Subcutaneous abdominal adipose tissue (tissue), 5 donors: ENCODE data around the gene COL8A2.

Experiments used
- H3K27ac ChIP-seq: one replicate; pipeline ENCODE4 v1.7.0; 2013; ENCODE audit warnings: low read depth, mild to moderate bottlenecking, inconsistent platforms, low read length, moderate library complexity
- H3K27me3 ChIP-seq, 5 donors: one replicate each; pipeline ENCODE4 v1.7.0; 2013; ENCODE audit warnings: low read length in 5 of 5, inconsistent platforms in 1 of 5; ENCODE audit not compliant: control insufficient read depth in 5 of 5, insufficient read depth in 4 of 5
- H3K36me3 ChIP-seq, 5 donors: one replicate each; pipeline ENCODE4 v1.7.0; 2013; ENCODE audit warnings: low read length in 5 of 5; ENCODE audit not compliant: control insufficient read depth in 5 of 5, insufficient read depth in 5 of 5
- H3K4me1 ChIP-seq, 5 donors: one replicate each; pipeline ENCODE4 v1.7.0; 2013; ENCODE audit warnings: low read length in 5 of 5, mild to moderate bottlenecking in 3 of 5, moderate library complexity in 1 of 5; ENCODE audit not compliant: control insufficient read depth in 5 of 5, insufficient read depth in 5 of 5
- H3K4me3 ChIP-seq, 5 donors: one replicate each; pipeline ENCODE4 v1.7.0; 2013; ENCODE audit warnings: low read length in 5 of 5, low read depth in 1 of 5
- H3K9ac ChIP-seq, 5 donors: one replicate each; pipeline ENCODE4 v1.7.0; 2013; ENCODE audit warnings: low read length in 5 of 5, mild to moderate bottlenecking in 4 of 5, moderate library complexity in 3 of 5
- H3K9me3 ChIP-seq, 5 donors: one replicate each; pipeline ENCODE4 v1.7.0; 2013; ENCODE audit warnings: low read length in 5 of 5; ENCODE audit not compliant: control insufficient read depth in 5 of 5
- donor health status: healthy.
- donor health status: healthy.
- donor health status: healthy.
- donor health status: healthy.
- donor health status: healthy.

The COL8A2 gene

DNA sequence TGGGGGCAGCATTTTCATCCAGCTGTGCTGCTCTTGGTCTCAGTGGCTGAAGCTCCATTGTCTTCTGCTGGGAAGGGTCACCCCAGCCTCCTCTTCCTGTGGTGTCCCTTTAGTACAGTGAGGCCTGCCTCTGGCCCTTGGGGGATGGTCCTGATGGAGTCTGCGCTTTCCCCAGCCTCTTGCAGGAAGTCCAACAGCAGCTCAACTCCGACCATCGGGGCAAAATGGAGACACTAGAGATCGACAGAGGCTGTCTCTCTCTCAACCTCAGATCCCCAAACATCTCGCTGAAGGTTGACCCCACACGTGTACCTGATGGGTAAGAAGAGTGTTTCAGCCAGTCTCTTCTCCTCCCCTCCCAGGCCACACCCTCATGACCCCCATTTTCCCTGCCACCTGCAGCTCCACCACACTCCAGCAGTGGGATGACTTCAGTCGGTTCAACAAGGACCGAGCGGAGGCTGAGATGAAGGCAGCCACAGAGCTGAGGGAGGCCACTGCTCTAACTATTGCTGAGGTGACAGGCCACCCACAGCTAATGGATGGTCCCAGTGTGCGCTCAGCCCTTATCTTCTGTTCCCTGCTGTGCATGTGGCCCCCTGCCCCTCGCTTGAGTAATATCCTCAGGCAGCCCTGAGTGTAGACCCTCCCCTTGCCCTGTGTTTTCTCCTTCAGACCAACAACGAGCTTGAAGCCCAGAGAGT, 38.3 kb downstream of the COL8A2 start:
- no peak overlapping the region for H3K4me3 ChIP-seq
- H3K9me3 ChIP-seq: no peaks in the 10 kb centered on the region
- peaks cover 0 to 13% (median 4%) of the 10 kb centered on the region in 5 donors for H3K27me3 ChIP-seq
- H3K27ac ChIP-seq: no peak overlapping the region
- H3K36me3 ChIP-seq: peaks cover 0 to 9% (median 8%) of the 10 kb centered on the region in 5 donors
- no peak overlapping the region for H3K9ac ChIP-seq
- peaks cover 4 to 41% (median 28%) of the 10 kb centered on the region in 5 donors for H3K4me1 ChIP-seq

GRCh38 chr1:36085686-36086526, 39.1 kb downstream of the COL8A2 start:
- H3K36me3 ChIP-seq: peaks cover 0 to under 1% (median 0%) of the 10 kb centered on the region in 5 donors
- peaks cover 0 to 13% (median 4%) of the 10 kb centered on the region in 5 donors for H3K27me3 ChIP-seq
- H3K4me1 ChIP-seq: peaks cover 4 to 35% (median 28%) of the 10 kb centered on the region in 5 donors
- H3K27ac ChIP-seq: no peak overlapping the region
- no peak overlapping the region for H3K9ac ChIP-seq
- H3K4me3 ChIP-seq: no peak overlapping the region
- H3K9me3 ChIP-seq: no peaks in the 10 kb centered on the region

GRCh38 chr1:36085126-36085525, 39.9 kb downstream of the COL8A2 start:
- H3K9ac ChIP-seq: no peak overlapping the region
- H3K36me3 ChIP-seq: no peaks in the 10 kb centered on the region
- H3K4me1 ChIP-seq: peaks cover 4 to 34% (median 25%) of the 10 kb centered on the region in 5 donors
- H3K4me3 ChIP-seq: no peak overlapping the region
- H3K9me3 ChIP-seq: no peaks in the 10 kb centered on the region
- peaks cover 0 to 13% (median 4%) of the 10 kb centered on the region in 5 donors for H3K27me3 ChIP-seq
- H3K27ac ChIP-seq: no peak overlapping the region

DNA sequence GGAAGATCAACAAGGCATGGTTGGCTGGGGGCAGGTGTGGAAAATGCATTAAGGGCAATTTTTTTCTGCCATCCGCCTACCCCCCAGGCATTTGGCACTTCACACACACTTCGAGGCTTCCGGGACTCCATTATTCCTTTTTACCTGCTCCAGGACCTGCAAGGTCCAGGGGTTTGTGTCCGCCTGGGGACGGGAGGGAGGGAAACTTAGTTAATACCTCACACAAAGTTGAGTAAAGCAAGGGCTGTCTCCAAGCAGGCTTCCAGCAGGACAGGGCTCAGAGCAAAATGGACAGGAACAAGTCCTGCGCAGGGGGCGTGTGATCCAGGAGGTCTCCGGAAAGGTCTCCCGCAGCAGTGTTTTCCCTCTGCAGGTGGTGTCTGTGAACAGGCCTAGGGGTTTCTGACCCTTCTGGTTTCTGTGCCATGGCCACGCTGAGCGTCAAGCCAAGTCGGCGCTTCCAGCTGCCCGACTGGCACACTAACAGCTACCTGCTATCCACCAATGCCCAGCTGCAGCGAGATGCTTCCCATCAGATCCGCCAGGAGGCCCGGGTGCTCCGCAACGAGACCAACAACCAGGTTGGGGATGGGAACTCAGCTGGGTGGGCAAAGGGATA, 40.4 kb downstream of the COL8A2 start:
- no peak overlapping the region for H3K27ac ChIP-seq
- H3K4me3 ChIP-seq: peak overlapping the region; percentile 48 to 65 (median 59)

DNA sequence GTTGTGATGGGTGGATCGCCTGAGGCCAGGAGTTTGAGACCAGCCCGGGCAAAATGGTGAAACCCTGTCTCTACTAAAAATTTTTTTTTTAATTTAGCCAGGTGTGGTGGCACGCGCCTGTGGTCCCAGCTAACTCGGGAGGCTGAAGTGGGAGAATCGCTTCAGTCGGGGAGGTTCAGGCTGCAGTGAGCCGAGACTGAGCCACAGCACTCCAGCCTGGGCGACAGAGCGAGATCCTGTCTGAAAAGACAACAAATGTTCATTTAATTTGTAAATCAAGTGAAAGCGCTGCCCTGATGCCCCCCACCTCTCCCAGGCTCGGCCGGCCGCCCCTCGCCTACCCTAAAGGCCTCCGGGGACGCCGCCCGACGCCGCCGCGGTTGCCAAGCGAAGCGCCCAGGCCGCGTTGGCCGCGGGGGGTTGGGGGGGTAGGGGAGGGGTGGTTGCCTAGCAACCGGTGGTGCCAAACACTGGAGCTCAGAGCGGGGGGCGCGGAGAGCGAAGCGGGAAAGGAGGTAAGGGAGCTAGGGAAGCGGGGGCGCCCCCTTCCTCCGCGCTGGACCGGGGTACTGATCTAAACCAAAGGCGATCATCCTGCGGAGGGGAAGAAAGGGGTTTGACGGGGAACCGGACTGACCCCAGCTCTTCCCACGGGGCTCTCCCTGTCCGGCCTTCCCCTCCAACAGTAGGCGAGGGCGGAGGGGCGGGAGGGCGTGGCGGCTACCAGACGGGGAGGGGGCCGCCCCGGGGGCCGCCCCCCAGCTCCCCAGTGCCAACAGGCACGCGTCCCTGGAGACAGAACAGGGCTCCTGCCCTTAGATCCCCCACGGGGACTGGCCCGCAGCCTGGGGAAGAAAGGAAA, 41.2 kb downstream of the COL8A2 start, which contains the start of gene TEKT2:
TEKT2 (plus strand) TSS at position 460 of the 862 bp plus-strand sequence. CDS start 828 bp downstream, outside the sequence.
- no peaks in the 10 kb centered on the region for H3K36me3 ChIP-seq
- H3K27ac ChIP-seq: no peak within 1 kb of the TSS
- H3K27me3 ChIP-seq: peaks cover 0 to 13% (median 4%) of the 10 kb centered on the region in 5 donors
- peak within 1 kb of the TSS; percentile 48 to 65 (median 59) for H3K4me3 ChIP-seq
- H3K4me1 ChIP-seq: peaks cover 1 to 22% (median 14%) of the 10 kb centered on the region in 5 donors
- H3K9me3 ChIP-seq: no peaks in the 10 kb centered on the region
- H3K9ac ChIP-seq: peak within 1 kb of the TSS in 3 of 5 donors; percentile 15 to 78 (median 68)

More for the DNA sequence above, 40.4 kb downstream of the COL8A2 start:
- Histone ChIP-seq H3K9me3 (no peaks in the 10 kb centered on the region), H3K9ac (peak overlapping the region in 3 of 5 donors; percentile 15 to 78 (median 68)), H3K4me1 (peaks cover 3 to 28% (median 20%) of the 10 kb centered on the region in 5 donors), H3K36me3 (no peaks in the 10 kb centered on the region), H3K27me3 (peaks cover 0 to 13% (median 4%) of the 10 kb centered on the region in 5 donors)

DNA sequence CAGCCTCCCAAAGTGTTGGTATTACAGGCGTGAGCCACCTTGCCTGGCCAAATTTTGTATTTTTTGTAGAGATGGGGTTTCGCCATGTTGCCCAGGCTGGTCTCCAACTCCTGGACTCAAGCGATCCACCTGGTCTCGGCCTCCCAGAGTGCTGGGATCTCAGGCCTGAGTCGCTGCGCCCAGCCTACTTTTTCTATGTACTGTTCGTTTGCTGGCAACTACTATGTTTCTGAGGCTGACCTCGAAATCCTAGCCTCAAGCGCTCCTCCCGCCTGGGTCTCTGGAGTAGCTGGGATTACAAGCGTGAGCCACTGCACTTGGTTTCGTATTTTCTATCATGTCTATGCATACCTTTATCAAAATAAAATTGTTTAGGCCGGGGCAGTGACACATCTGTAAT, 41.8 kb downstream of the COL8A2 start:
- H3K4me3 ChIP-seq: no peak overlapping the region
- no peak overlapping the region for H3K27ac ChIP-seq
- H3K4me1 ChIP-seq: peaks cover 1 to 19% (median 11%) of the 10 kb centered on the region in 5 donors
- H3K9me3 ChIP-seq: no peaks in the 10 kb centered on the region
- peaks cover 0 to 13% (median 4%) of the 10 kb centered on the region in 5 donors for H3K27me3 ChIP-seq
- no peaks in the 10 kb centered on the region for H3K36me3 ChIP-seq
- no peak overlapping the region for H3K9ac ChIP-seq

DNA sequence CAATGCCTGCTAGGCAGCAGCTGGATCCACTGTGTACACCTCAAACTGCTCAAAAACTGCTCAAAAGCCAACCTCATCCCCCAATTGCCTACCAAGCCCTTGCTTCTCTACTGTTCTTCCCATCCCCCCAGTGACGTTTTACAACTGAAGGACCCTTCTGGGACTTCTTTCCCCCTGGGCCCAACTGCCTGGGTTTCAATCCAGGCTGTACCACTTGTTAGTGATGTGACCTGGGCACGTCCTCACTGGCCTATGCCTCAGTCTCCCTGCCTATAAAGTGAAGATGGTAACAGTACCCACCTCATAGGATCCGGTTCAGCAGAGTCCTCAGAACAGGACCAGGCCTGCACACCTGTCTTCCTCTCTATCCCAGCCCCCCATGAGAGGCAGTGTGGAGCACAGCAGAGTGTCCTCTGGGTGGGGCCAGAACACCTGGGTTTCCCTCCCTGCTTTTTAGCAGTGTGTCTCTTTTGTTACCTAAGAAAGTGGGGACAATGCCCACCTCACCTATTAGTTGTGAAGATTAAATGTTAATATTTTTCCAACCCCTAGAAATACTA, 43.0 kb downstream of the COL8A2 start:
- Histone ChIP-seq H3K36me3 (no peaks in the 10 kb centered on the region), H3K27me3 (peaks cover 0 to 13% (median 4%) of the 10 kb centered on the region in 5 donors), H3K27ac (no peak overlapping the region), H3K9me3 (no peaks in the 10 kb centered on the region), H3K4me3 (no peak overlapping the region), H3K4me1 (peaks cover 1 to 15% (median 8%) of the 10 kb centered on the region in 5 donors), H3K9ac (no peak overlapping the region)

GRCh38 chr1:36080801-36081200, 44.2 kb downstream of the COL8A2 start:
- Histone ChIP-seq H3K4me1 (peaks cover 1 to 16% (median 10%) of the 10 kb centered on the region in 5 donors), H3K9me3 (no peaks in the 10 kb centered on the region), H3K27me3 (peaks cover 0 to 13% (median 4%) of the 10 kb centered on the region in 5 donors), H3K36me3 (no peaks in the 10 kb centered on the region), H3K27ac (no peak overlapping the region), H3K4me3 (no peak overlapping the region), H3K9ac (no peak overlapping the region)

GRCh38 chr1:36080236-36080635, 44.8 kb downstream of the COL8A2 start:
- Histone ChIP-seq H3K4me3 (no peak overlapping the region), H3K9me3 (no peaks in the 10 kb centered on the region), H3K4me1 (peaks cover 1 to 16% (median 10%) of the 10 kb centered on the region in 5 donors), H3K27me3 (peaks cover 0 to 13% (median 4%) of the 10 kb centered on the region in 5 donors), H3K9ac (no peak overlapping the region), H3K27ac (no peak overlapping the region), H3K36me3 (no peaks in the 10 kb centered on the region)
